TTC549 (cell line): ENCODE results near the gene WSCD1.

ENCODE experiments used
- FAIRE-seq: peaks from 2 replicates; lab custom pipeline; 2012; peaks lifted over from hg19 to GRCh38; lab: Jason Lieb, UNC

WSCD1 gene

GRCh38 chr17:6086603-6087400, 16.6 kb downstream of the WSCD1 start:
- FAIRE-seq = no peak

- FAIRE-seq = no peak
These were observed 18.0 kb downstream of the WSCD1 start for GRCh38 chr17:6088141-6088540.

- no peak for FAIRE-seq
These were observed 20.1 kb downstream of the WSCD1 start for GRCh38 chr17:6090253-6090652.

GRCh38 chr17:6092182-6092902, 22.2 kb downstream of the WSCD1 start:
- no peak for FAIRE-seq

- FAIRE-seq = no peak
These were observed 22.8 kb downstream of the WSCD1 start for GRCh38 chr17:6092903-6093468.

- FAIRE-seq = no peak
These were observed 24.3 kb downstream of the WSCD1 start for GRCh38 chr17:6094453-6094852.

GRCh38 chr17:6094926-6095325, 24.7 kb downstream of the WSCD1 start:
- no peak for FAIRE-seq

- no peak for FAIRE-seq
These were observed 25.3 kb downstream of the WSCD1 start for GRCh38 chr17:6095501-6095900.

- FAIRE-seq = no peak
These were observed 26.2 kb downstream of the WSCD1 start for GRCh38 chr17:6096201-6097004.

- no peak for FAIRE-seq
These were observed 26.8 kb downstream of the WSCD1 start for GRCh38 chr17:6097005-6097279.

- FAIRE-seq = no peak
These were observed 28.1 kb downstream of the WSCD1 start for GRCh38 chr17:6098050-6098822.

GRCh38 chr17:6098823-6099180, 28.6 kb downstream of the WSCD1 start:
- FAIRE-seq = no peak

GRCh38 chr17:6099492-6099891, 29.3 kb downstream of the WSCD1 start:
- no peak for FAIRE-seq

GRCh38 chr17:6100146-6100545, 30.0 kb downstream of the WSCD1 start:
- FAIRE-seq = no peak

- FAIRE-seq = no peak
These were observed 30.8 kb downstream of the WSCD1 start for GRCh38 chr17:6100891-6101500.

- no peak for FAIRE-seq
These were observed 31.5 kb downstream of the WSCD1 start for GRCh38 chr17:6101706-6102105.

- FAIRE-seq = no peak
These were observed 32.4 kb downstream of the WSCD1 start for GRCh38 chr17:6102615-6103014.

- no peak for FAIRE-seq
These were observed 34.9 kb downstream of the WSCD1 start for GRCh38 chr17:6104956-6105648.

GRCh38 chr17:6105649-6106007, 35.4 kb downstream of the WSCD1 start:
- no peak for FAIRE-seq

- FAIRE-seq = no peak
These were observed 36.0 kb downstream of the WSCD1 start for GRCh38 chr17:6106212-6106611.

GRCh38 chr17:6107791-6108190, 37.6 kb downstream of the WSCD1 start:
- no peak for FAIRE-seq
